Activated T-helper 17 cell treated with anti-CD3 and anti-CD28 coated beads, Interleukin-2, amount 50 U/mL, for 72 hours (primary cell): ENCODE data around the gene KHK. TPM values are rescaled to one million over a fixed set of nuclear protein-coding genes. Genes with fewer than 3 reads are reported as not detected.
"Not testable (repeated sequence)": the region's sequence is repeated elsewhere in the genome, so short reads cannot be mapped to it uniquely, and the experiment has no call there.

ENCODE experiments used
- ATAC-seq: fragments of 150-1000 bp; cut with Tn5 transposase; replicated peaks from 2 replicates; pipeline ENCODE4 v1.10.0; 2021; ENCODE audit warnings: mild to moderate bottlenecking, moderate library complexity
- H3K27ac Mint-ChIP-seq: one replicate; pipeline ENCODE4 v1.8.0; 2022; ENCODE audit warnings: mixed read lengths
- H3K27me3 Mint-ChIP-seq: one replicate; pipeline ENCODE4 v1.8.0; 2022; ENCODE audit warnings: mixed read lengths
- H3K36me3 Mint-ChIP-seq: one replicate; pipeline ENCODE4 v1.8.0; 2022; ENCODE audit warnings: low read depth, mild to moderate bottlenecking, mixed read lengths
- H3K4me1 Mint-ChIP-seq: one replicate; pipeline ENCODE4 v1.8.0; 2022; ENCODE audit warnings: mixed read lengths
- H3K4me3 Mint-ChIP-seq: one replicate; pipeline ENCODE4 v1.8.0; 2022; ENCODE audit warnings: mild to moderate bottlenecking, mixed read lengths
- H3K9me3 Mint-ChIP-seq: one replicate; pipeline ENCODE4 v1.8.0; 2022; ENCODE audit warnings: mixed read lengths
- total RNA-seq, 2 donors: library from RNA; stranded (reverse); gene quantifications; one replicate each; pipeline ENCODE4 v1.2.3, GENCODE V29; 2022

Gene KHK
- total RNA-seq, 2 donors from 2014 or later, result 5.9 to 10.5 TPM

DNA sequence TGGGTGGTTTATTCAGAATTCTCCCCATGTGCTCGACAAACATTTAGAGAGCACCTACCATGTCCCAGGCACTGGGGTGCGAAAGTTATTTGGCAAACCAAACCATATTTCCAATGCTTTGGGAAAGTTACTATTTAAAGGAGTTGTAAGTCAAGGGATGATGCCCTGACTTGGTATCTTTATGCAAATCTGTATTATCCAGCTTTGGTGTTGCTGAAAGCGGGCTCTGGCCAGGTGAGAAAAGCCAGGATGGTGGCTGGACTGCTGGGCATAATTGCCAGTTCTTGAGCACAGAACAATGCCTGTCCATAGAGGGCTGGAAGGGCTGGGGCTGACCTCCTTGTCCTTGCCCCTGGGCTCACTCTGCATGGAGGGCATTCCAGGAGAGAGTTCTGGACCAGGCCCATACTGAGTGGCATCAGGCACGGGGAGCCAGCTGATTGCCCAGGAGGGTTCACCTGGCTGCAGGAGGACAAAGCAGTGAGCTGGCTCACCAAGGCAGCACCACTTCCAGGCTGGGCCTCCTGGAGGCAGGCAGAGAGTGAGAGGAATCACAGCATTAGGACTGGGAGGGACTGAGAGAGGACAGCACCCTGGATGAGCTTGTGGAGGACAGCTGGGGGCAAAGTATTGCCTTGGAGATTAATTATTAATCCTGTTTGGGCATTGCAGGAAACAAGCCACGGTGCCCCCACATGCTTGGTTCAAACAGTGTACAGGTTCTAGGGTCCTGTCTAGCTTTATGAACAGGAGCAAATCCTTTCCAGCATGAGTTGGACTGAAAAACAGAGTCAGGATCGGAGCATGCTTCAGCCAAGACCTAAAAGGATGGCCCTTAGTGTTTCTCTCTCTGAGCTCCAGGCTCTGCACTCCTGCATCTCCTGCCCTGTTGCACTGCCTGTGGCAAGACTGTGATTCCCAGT, 7.1 kb downstream of the KHK start:
- no peak overlapping the region for H3K4me3 Mint-ChIP-seq
- H3K9me3 Mint-ChIP-seq, result no peaks in the 10 kb centered on the region
- no peaks in the 10 kb centered on the region for H3K27me3 Mint-ChIP-seq
- H3K27ac Mint-ChIP-seq, result peak overlapping the region; percentile 25
- no peaks in the 10 kb centered on the region for H3K36me3 Mint-ChIP-seq
- no peaks in the 10 kb centered on the region for H3K4me1 Mint-ChIP-seq
- no peak for ATAC-seq

DNA sequence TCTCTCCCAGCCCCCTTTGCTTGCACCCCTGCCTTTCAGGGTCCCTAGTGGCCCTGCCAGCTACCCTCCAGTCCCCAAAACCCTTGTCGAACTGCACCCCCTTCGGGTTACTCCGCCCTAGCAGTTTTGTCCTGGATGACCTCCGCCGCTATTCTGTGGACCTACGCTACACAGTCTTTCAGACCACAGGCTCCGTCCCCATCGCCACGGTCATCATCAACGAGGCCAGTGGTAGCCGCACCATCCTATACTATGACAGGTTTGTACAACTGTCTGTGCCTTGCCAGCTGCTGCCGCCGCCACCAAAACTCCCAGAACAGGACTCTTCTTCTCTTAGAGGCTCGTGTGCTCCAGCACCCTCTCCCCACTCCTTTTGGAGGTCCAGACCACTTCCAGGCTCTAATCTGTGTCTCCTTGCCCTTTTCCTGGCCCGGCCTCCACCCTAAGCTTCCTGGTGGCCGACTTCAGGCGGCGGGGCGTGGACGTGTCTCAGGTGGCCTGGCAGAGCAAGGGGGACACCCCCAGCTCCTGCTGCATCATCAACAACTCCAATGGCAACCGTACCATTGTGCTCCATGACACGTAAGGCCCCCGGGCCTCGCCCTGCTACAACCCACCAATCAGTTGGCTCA, 7.9 kb downstream of the KHK start:
- ATAC-seq, result no peak
- Mint-ChIP-seq H3K27ac (peak overlapping the region; percentile 25), H3K4me1 (no peaks in the 10 kb centered on the region), H3K9me3 (no peaks in the 10 kb centered on the region), H3K4me3 (no peak overlapping the region), H3K36me3 (no peaks in the 10 kb centered on the region), H3K27me3 (no peaks in the 10 kb centered on the region)

DNA sequence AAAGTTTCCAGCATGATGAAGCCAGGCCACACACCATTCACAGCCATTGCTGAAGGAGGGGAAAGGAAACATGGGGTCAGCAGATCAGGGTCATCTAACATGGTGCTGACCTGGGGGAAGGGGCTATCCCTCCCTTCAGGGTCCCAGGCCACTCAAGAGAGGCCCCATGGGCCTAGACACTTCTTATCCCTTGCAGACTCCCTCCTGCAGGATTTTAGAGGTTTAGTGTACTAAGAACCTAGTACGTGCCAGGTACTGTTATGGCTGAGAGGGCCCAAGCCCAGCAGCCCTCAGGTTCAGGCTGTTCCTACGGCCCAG, 8.8 kb downstream of the KHK start:
- Mint-ChIP-seq H3K4me3 (no peak overlapping the region), H3K36me3 (no peaks in the 10 kb centered on the region), H3K27me3 (no peaks in the 10 kb centered on the region), H3K27ac (no peak overlapping the region), H3K9me3 (no peaks in the 10 kb centered on the region), H3K4me1 (no peaks in the 10 kb centered on the region)
- ATAC-seq, result no peak

DNA sequence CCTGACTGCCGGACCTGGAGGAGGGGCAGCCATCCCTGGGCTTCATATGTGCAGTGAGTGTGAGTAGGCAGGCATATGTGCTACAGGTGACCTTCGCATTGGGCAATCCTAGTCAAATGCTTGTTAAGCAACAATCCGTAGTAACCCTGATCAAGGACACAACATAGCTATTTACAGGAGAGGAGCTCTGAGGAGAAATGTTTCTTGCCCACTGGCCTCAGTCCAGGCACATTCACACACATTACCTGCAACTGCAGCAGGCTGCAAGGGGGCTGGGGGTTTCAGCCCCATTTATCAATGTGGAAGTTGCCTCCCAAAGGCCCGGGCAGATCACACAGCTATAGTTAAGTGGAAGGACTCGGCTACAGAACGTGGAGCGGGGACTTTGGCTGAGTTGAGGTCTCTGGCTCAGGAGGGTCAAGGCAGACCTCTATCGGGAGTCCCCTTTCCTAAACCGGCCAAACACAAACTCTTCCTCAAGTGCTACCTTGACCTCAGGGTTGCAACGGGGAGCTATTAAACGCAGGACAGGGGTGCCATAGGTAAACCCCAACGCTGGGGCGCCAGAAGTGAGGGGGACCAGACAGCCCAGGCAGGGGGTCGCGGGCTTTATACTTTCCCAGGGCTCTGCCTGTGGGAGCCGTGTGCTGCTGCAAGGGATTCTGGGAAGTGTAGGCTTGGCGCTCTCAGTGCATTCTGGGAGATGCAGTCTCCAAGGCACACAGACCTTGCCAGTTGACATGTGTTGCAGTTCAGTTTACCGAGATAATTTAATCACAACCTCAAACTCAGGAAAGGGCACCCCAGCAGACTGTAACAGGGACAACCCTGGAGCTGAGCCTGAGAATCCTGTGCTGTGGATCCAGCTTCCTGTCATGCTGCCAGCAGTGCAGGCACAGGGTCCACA, 9.4 kb downstream of the KHK start:
- no peak overlapping the region for H3K4me3 Mint-ChIP-seq
- no peak overlapping the region for H3K27ac Mint-ChIP-seq
- H3K27me3 Mint-ChIP-seq, result no peaks in the 10 kb centered on the region

DNA sequence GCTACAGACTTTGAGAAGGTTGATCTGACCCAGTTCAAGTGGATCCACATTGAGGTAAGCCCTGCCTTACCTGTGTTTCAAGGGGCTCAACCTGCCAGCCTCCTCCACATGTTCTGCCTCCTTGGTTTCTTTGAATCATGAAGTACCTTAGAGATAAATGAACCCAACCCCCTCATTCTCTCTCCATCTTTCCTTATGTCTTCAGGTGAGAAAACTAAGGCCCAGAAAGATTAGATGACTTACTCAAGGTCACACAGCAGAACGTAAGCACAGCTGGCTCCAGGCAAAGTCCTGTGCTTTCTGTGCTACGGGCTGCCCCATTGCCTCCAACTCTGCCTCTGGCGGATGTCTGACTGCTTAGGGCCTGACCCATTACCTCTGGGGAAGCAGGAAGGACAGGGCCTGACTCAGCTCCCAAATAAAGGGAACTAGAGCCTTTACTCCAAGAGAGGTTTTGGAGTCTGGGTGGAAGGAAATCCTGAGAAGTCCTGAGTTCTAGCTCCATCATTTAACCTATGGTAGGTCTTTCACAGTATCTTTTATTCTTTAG, 10.3 kb downstream of the KHK start:
- H3K36me3 Mint-ChIP-seq, result no peaks in the 10 kb centered on the region
- ATAC-seq, result no peak
- H3K4me1 Mint-ChIP-seq, result no peaks in the 10 kb centered on the region
- H3K27ac Mint-ChIP-seq, result no peak overlapping the region
- no peak overlapping the region for H3K4me3 Mint-ChIP-seq
- H3K9me3 Mint-ChIP-seq, result no peaks in the 10 kb centered on the region
- H3K27me3 Mint-ChIP-seq, result no peaks in the 10 kb centered on the region

More for the DNA sequence above, 9.4 kb downstream of the KHK start:
- no peaks in the 10 kb centered on the region for H3K4me1 Mint-ChIP-seq
- peak; percentile 76 for ATAC-seq
- H3K36me3 Mint-ChIP-seq, result no peaks in the 10 kb centered on the region
- no peaks in the 10 kb centered on the region for H3K9me3 Mint-ChIP-seq

DNA sequence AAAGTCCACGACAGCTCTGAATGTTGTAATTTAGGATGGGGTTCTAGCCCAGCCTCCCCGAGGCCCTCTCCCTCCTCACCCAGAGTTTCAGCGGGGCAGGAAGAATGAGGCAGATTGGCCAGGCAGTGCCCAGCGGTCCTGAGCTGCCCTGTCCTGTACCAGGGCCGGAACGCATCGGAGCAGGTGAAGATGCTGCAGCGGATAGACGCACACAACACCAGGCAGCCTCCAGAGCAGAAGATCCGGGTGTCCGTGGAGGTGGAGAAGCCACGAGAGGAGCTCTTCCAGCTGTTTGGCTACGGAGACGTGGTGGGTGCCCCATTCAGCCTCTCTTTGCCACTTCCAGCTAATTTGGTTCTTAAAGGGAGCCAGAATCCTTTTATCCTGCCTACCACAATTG, 10.8 kb downstream of the KHK start:
- no peaks in the 10 kb centered on the region for H3K9me3 Mint-ChIP-seq
- H3K27me3 Mint-ChIP-seq, result no peaks in the 10 kb centered on the region
- H3K27ac Mint-ChIP-seq, result no peak overlapping the region
- ATAC-seq, result no peak
- H3K36me3 Mint-ChIP-seq, result no peaks in the 10 kb centered on the region
- no peaks in the 10 kb centered on the region for H3K4me1 Mint-ChIP-seq
- no peak overlapping the region for H3K4me3 Mint-ChIP-seq

DNA sequence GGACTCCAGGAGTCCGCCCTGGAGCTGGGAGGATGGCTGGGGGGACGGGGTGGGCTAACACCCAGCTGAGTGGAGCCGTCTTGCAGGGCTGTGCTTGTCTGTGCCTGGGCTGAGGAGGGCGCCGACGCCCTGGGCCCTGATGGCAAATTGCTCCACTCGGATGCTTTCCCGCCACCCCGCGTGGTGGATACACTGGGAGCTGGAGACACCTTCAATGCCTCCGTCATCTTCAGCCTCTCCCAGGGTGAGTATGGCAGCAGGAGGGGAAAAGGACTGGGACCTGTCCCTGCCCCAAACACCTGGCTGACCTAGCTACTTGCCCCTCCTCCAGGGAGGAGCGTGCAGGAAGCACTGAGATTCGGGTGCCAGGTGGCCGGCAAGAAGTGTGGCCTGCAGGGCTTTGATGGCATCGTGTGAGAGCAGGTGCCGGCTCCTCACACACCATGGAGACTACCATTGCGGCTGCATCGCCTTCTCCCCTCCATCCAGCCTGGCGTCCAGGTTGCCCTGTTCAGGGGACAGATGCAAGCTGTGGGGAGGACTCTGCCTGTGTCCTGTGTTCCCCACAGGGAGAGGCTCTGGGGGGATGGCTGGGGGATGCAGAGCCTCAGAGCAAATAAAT, 12.9 kb downstream of the KHK start:
- H3K27ac Mint-ChIP-seq, result no peak overlapping the region
- H3K4me1 Mint-ChIP-seq, result no peaks in the 10 kb centered on the region
- no peak for ATAC-seq
- H3K4me3 Mint-ChIP-seq, result no peak overlapping the region
- H3K9me3 Mint-ChIP-seq, result no peaks in the 10 kb centered on the region
- H3K36me3 Mint-ChIP-seq, result no peaks in the 10 kb centered on the region
- peaks cover 1% of the 10 kb centered on the region for H3K27me3 Mint-ChIP-seq

DNA sequence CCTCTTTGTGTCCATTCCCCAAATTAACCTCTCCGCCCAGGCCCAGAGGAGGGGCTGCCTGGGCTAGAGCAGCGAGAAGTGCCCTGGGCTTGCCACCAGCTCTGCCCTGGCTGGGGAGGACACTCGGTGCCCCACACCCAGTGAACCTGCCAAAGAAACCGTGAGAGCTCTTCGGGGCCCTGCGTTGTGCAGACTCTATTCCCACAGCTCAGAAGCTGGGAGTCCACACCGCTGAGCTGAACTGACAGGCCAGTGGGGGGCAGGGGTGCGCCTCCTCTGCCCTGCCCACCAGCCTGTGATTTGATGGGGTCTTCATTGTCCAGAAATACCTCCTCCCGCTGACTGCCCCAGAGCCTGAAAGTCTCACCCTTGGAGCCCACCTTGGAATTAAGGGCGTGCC, 13.5 kb downstream of the KHK start:
- no peak overlapping the region for H3K27ac Mint-ChIP-seq
- ATAC-seq, result no peak
- H3K4me1 Mint-ChIP-seq, result no peaks in the 10 kb centered on the region
- H3K4me3 Mint-ChIP-seq, result no peak overlapping the region
- no peaks in the 10 kb centered on the region for H3K36me3 Mint-ChIP-seq
- peaks cover 3% of the 10 kb centered on the region for H3K27me3 Mint-ChIP-seq
- H3K9me3 Mint-ChIP-seq, result no peaks in the 10 kb centered on the region

DNA sequence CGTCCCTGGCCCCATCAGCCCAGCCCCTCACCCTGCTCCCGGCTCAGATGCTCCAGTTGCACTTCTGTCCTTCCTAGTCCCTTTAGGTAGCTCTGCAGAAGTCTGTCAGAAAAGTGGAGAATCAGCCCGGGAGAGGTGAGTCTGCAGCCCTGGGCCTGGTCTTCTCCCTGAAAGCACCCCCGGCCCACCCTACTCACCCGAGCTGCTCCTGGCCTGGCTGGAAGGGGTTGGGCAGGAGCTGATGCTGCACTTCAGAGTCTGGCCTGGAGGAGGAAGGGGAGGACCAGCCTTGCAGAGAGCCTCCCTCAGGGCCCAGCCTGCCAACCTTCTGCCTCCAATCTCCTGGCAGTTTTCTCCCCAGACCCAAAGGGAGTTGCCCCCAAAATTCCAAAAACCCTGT, 15.8 kb downstream of the KHK start:
- H3K27me3 Mint-ChIP-seq, result peaks cover 3% of the 10 kb centered on the region
- no peak for ATAC-seq
- H3K27ac Mint-ChIP-seq, result no peak overlapping the region
- no peak overlapping the region for H3K4me3 Mint-ChIP-seq
- no peaks in the 10 kb centered on the region for H3K9me3 Mint-ChIP-seq
- H3K4me1 Mint-ChIP-seq, result no peaks in the 10 kb centered on the region
- no peaks in the 10 kb centered on the region for H3K36me3 Mint-ChIP-seq

DNA sequence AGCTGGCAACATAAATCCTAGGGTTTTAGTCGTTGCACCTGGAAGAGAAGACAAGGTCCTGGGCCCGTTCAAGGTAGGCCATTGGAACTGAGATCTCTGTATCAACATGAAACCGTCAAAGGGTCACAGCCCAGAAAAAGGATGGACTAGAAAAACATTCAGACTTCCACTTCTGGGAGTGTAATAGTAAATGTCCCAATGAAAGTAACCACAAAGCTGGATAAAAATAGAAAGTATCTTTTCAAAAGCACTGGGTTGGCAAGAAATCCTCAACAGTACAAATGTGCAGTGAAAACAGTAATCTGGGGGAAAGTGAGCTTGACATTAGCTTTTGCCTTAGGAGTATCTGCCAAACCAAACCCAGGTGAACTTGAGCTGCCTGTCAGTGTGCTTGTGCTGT, 19.4 kb downstream of the KHK start:
- ATAC-seq, result no peak
- Mint-ChIP-seq H3K4me1 (no peaks in the 10 kb centered on the region), H3K36me3 (no peaks in the 10 kb centered on the region), H3K9me3 (no peaks in the 10 kb centered on the region), H3K27ac (no peak overlapping the region), H3K4me3 (no peak overlapping the region), H3K27me3 (peaks cover 6% of the 10 kb centered on the region)

DNA sequence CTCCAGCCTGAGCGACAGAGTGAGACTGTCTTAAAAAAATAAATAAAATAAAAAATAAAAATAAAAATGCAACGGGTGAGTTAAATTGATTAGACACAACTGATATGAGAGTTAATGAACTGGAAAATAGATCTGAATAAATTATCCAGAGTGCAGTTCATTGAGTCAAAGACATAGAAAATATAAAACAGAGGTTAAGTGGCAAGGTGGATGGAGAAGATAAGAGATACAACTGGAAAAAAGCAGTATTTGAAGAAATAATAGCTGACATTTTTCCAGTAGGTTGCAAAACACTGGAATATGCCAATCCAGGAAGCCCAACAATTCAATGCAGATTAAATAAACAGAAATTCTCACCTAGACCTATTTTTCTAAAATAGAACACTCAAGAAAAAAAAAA, 21.6 kb downstream of the KHK start:
- no peak overlapping the region for H3K4me3 Mint-ChIP-seq
- no peaks in the 10 kb centered on the region for H3K36me3 Mint-ChIP-seq
- no peak overlapping the region for H3K27ac Mint-ChIP-seq
- H3K27me3 Mint-ChIP-seq, result peaks cover 6% of the 10 kb centered on the region
- no peaks in the 10 kb centered on the region for H3K4me1 Mint-ChIP-seq
- ATAC-seq, result no peak
- no peaks in the 10 kb centered on the region for H3K9me3 Mint-ChIP-seq

DNA sequence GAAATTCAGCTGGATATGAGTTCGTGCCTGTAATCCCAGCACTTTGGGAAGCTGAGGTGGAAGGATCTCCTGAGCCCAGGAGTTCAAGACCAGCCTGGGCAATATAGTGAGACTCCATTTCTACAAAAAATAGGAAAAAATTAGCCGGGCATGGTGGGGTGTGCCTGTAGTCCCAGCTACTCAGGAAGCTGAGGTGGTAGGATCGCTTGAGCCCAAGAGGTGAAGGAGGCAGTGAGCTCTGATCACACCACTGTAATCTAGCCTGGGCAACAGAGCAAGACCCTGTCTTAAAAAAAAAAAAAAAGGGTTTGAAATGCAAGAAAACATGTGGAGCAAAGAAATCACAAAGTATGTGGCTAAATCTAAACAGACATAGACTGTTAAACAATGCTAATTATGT, 22.5 kb downstream of the KHK start:
- H3K27me3 Mint-ChIP-seq, result peaks cover 6% of the 10 kb centered on the region
- ATAC-seq, result no peak

DNA sequence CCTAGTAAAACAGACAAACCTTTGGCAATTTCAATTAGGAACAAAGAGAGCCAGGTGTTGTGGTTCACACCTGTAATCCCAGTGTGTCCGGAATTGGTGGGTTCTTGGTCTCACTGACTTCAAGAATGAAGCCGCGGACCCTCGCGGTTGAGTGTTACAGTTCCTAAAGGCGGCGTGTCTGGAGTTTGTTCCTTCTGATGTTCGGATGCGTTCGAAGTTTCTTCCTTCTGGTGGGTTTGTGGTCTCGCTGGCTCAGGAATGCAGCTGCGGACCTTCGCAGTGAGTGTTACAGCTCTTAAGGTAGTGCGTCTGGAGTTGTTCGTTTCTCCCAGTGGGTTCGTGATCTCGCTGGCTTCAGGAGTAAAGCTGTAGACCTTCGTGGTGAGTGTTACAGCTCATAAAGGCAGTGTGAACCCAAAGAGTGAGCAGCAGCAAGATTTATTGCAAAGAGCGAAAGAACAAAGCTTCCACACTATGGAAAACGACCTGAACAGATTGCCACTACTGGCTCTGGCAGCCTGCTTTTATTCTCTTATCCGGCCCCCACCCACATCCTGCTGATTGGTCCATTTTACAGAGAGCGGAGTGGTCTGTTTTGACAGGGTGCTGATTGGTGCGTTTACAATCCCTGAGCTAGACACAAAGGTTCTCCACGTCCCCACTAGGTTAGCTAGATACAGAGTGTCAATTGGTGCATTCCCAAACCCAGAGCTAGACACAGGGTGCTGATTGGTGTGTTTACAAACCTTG, 24.2 kb downstream of the KHK start:
- not testable (repeated sequence) for H3K36me3 Mint-ChIP-seq, H3K4me3 Mint-ChIP-seq, ATAC-seq, H3K27me3 Mint-ChIP-seq, H3K4me1 Mint-ChIP-seq, H3K9me3 Mint-ChIP-seq, H3K27ac Mint-ChIP-seq

More for the DNA sequence above, 22.5 kb downstream of the KHK start:
- Mint-ChIP-seq H3K27ac (no peak overlapping the region), H3K4me1 (no peaks in the 10 kb centered on the region), H3K4me3 (no peak overlapping the region), H3K9me3 (no peaks in the 10 kb centered on the region), H3K36me3 (no peaks in the 10 kb centered on the region)
